IMR-90 (cell line): Measurements from ENCODE around the gene WNK1. TPM values are rescaled to one million over a fixed set of nuclear protein-coding genes. Genes with fewer than 3 reads are reported as not detected.

Source experiments
- ATAC-seq: fragments of 200-7000 bp; cut with Tn5 transposase; 2 replicates; pipeline ENCODE4 v1.9.1; 2020; ENCODE audit warnings: low read depth, mild to moderate bottlenecking, moderate library complexity
- BruUV-seq: library from RNA; stranded (reverse); fragments of 400-500 nt; replicated peaks from 2 replicates; lab custom pipeline; 2021; lab: Mats Ljungman, UMichigan
- CTCF ChIA-PET: fragments of 300-600 bp; formaldehyde crosslinking; extraction: SDS; loops from one replicate; lab custom pipeline; 2021; ENCODE audit warnings: antibody characterized with exemption; lab: Yijun Ruan, JAX
- POLR2A ChIA-PET: fragments of 300-600 bp; sonication (Branson Sonifier 250); formaldehyde crosslinking; loops from one replicate; lab custom pipeline; 2022; ENCODE audit warnings: antibody characterized with exemption; ENCODE audit not compliant: unreplicated experiment; lab: Charles Lee
- DNase-seq: peaks from one replicate; pipeline ENCODE4 v3.0.0; 2013
- H2AFZ ChIP-seq: replicated peaks from 2 replicates; pipeline ENCODE3; 2013; ENCODE audit warnings: low read length, mild to moderate bottlenecking; ENCODE audit not compliant: poor library complexity
- H2AK5ac ChIP-seq: 2 replicates; pipeline ENCODE4 v1.6.1; 2013; ENCODE audit warnings: low read depth, low read length, inconsistent platforms
- H2AK9ac ChIP-seq: replicated peaks from 2 replicates; pipeline ENCODE3; 2013; ENCODE audit warnings: mild to moderate bottlenecking, low read depth, low read length, moderate library complexity; ENCODE audit not compliant: poor library complexity
- H2BK120ac ChIP-seq: 2 replicates; pipeline ENCODE4 v1.6.1; 2013; ENCODE audit warnings: low read depth, low read length, inconsistent platforms
- H2BK15ac ChIP-seq: 3 replicates; pipeline ENCODE4 v1.6.1; 2013; ENCODE audit warnings: low read depth, low read length, inconsistent platforms
- H2BK20ac ChIP-seq: 2 replicates; pipeline ENCODE4 v1.6.1; 2013; ENCODE audit warnings: low read depth, mild to moderate bottlenecking, inconsistent platforms, low read length, moderate library complexity
- H2BK5ac ChIP-seq: 2 replicates; pipeline ENCODE4 v1.6.1; 2013; ENCODE audit warnings: mild to moderate bottlenecking, low read depth, low read length, inconsistent platforms; ENCODE audit not compliant: poor library complexity, severe bottlenecking
- H3K14ac ChIP-seq: replicated peaks from 2 replicates; pipeline ENCODE4 v1.6.1; 2013; ENCODE audit warnings: low read depth, low read length, inconsistent platforms
- H3K18ac ChIP-seq: 2 replicates; pipeline ENCODE4 v1.6.1; 2013; ENCODE audit warnings: low read depth, low read length, control low read depth
- H3K23ac ChIP-seq: 2 replicates; pipeline ENCODE4 v1.6.1; 2013; ENCODE audit warnings: low read depth, low read length, inconsistent platforms
- H3K27ac ChIP-seq: 2 replicates; pipeline ENCODE4 v1.5.1; 2013; ENCODE audit warnings: mild to moderate bottlenecking, control low read depth, low read length; ENCODE audit not compliant: insufficient read depth
- H3K27me3 ChIP-seq: 2 replicates; pipeline ENCODE4 v1.6.1; 2013; ENCODE audit warnings: low read length; ENCODE audit not compliant: control insufficient read depth, insufficient read depth
- H3K36me3 ChIP-seq: 2 replicates; pipeline ENCODE4 v1.6.1; 2013; ENCODE audit warnings: low read length, mixed read lengths; ENCODE audit not compliant: control insufficient read depth, insufficient read depth
- H3K4ac ChIP-seq: 2 replicates; pipeline ENCODE4 v1.6.1; 2013; ENCODE audit warnings: low read depth, low read length, inconsistent platforms
- H3K4me1 ChIP-seq: 2 replicates; pipeline ENCODE4 v1.6.1; 2013; ENCODE audit warnings: low read length, mixed read lengths; ENCODE audit not compliant: control insufficient read depth, insufficient read depth
- H3K4me2 ChIP-seq: 2 replicates; pipeline ENCODE4 v1.6.1; 2013; ENCODE audit warnings: low read depth, mild to moderate bottlenecking, control low read depth, low read length, moderate library complexity
- H3K4me3 ChIP-seq: 2 replicates; pipeline ENCODE4 v1.5.1; 2013; ENCODE audit warnings: low read depth, mild to moderate bottlenecking, control low read depth, low read length, moderate library complexity; ENCODE audit not compliant: insufficient read depth
- H3K56ac ChIP-seq: 2 replicates; pipeline ENCODE4 v1.6.1; 2013; ENCODE audit warnings: low read length, inconsistent platforms; ENCODE audit not compliant: insufficient read depth; ENCODE audit errors: extremely low read depth
- H3K79me1 ChIP-seq, 2 experiments: 2 replicates each; pipeline ENCODE4 v1.6.1; 2013; ENCODE audit warnings: low read length in 2 of 2, inconsistent platforms in 1 of 2, low read depth in 1 of 2
- H3K9ac ChIP-seq: 2 replicates; pipeline ENCODE4 v1.6.1; 2013; ENCODE audit warnings: low read depth, low read length, control low read depth
- H3K9me1 ChIP-seq: 2 replicates; pipeline ENCODE4 v1.6.1; 2013; ENCODE audit warnings: low read length, inconsistent platforms; ENCODE audit not compliant: insufficient read depth
- H3K9me3 ChIP-seq: 2 replicates; pipeline ENCODE4 v1.6.1; 2013; ENCODE audit warnings: low read length; ENCODE audit not compliant: control insufficient read depth, insufficient read depth
- H4K20me1 ChIP-seq: 2 replicates; pipeline ENCODE4 v1.6.1; 2013; ENCODE audit warnings: low read length, inconsistent platforms; ENCODE audit not compliant: insufficient read depth
- H4K5ac ChIP-seq: 2 replicates; pipeline ENCODE4 v1.6.1; 2013; ENCODE audit warnings: mild to moderate bottlenecking, low read depth, low read length, control low read depth
- H4K8ac ChIP-seq, 2 experiments: 2 replicates each; pipeline ENCODE4 v1.6.1; 2013; ENCODE audit warnings: low read depth in 2 of 2, low read length in 2 of 2, control low read depth in 1 of 2, inconsistent platforms in 1 of 2
- H4K91ac ChIP-seq: 2 replicates; pipeline ENCODE4 v1.6.1; 2013; ENCODE audit warnings: low read depth, low read length, inconsistent platforms; ENCODE audit not compliant: insufficient read depth
- POLR2A ChIP-seq: IDR thresholded peaks from 2 replicates; pipeline ENCODE4 v1.6.1; 2012; ENCODE audit warnings: mild to moderate bottlenecking, low read depth, low read length
- WGBS, 2 experiments: methylation state at CpG; one replicate each; pipeline versions ENCODE4 v1.1.5 to v1.1.7; 2013; ENCODE audit warnings: missing lambda C conversion rate in 2 of 2; ENCODE audit not compliant: insufficient read length in 1 of 2; ENCODE audit errors: extremely low coverage in 2 of 2; 5-methylcytosine and 5-hydroxymethylcytosine counted together
- dilution Hi-C: fragments of 300-500 bp; cut with HindIII; formaldehyde crosslinking; loops from one replicate; pipeline ENCODE4 v1.14.3; 2018; ENCODE audit warnings: low sequenced_read_pairs; ENCODE audit not compliant: unreplicated experiment
- in situ Hi-C: fragments of 300-500 bp; cut with MboI; formaldehyde crosslinking; loops from 3 replicates; pipeline ENCODE4 v1.14.3; 2019; ENCODE audit warnings: low sequenced_read_pairs, inconsistent platforms, mixed read lengths
- intact Hi-C: fragments of 100-400 bp; cut with micrococcal nuclease; formaldehyde crosslinking; loops from 2 replicates; pipeline ENCODE4 v1.10.0; 2022
- polyA plus RNA-seq, 3 experiments: library from polyadenylated mRNA; depleted of rRNA; stranded (reverse); fragments of >200 nt; gene quantifications; 2 replicates each; pipeline ENCODE4 v1.2.3, GENCODE V29; 2012; ENCODE audit warnings: low replicate concordance in 1 of 3
- total RNA-seq: library from RNA; depleted of rRNA; stranded (reverse); fragments of >200 nt; gene quantifications from 2 replicates; pipeline ENCODE4 v1.2.3, GENCODE V29; 2012

The WNK1 gene
- total and polyA plus RNA-seq, 2 of the 4 experiments (the other 2 are of a cell fraction), result 36.9 to 42.8 TPM

- Histone ChIP-seq H3K4me2 (no peak overlapping the region), H2AK5ac (no peak overlapping the region), H4K91ac (no peak overlapping the region), H3K4me3 (no peak overlapping the region), H4K8ac (no peak overlapping the region), H4K20me1 (no peaks in the 10 kb centered on the region), H3K36me3 (peaks cover 59% of the 10 kb centered on the region), H3K27me3 (no peaks in the 10 kb centered on the region), H2BK120ac (no peak overlapping the region), H3K23ac (no peak overlapping the region), H3K18ac (no peak overlapping the region), H2BK20ac (no peak overlapping the region), H3K4me1 (no peaks in the 10 kb centered on the region), H3K9ac (no peak overlapping the region), H2AK9ac (no peak overlapping the region), H3K56ac (no peak overlapping the region), H2BK15ac (no peak overlapping the region), H3K79me1 (peaks cover 4 to 28% of the 10 kb centered on the region in 2 experiments), H3K9me1 (peaks cover 8% of the 10 kb centered on the region), H3K14ac (no peak overlapping the region), H2BK5ac (no peak overlapping the region), H4K5ac (no peak overlapping the region), H3K27ac (no peak overlapping the region), H3K4ac (no peak overlapping the region), H2AFZ (no peak overlapping the region), H3K9me3 (no peaks in the 10 kb centered on the region)
- WGBS, 2 experiments, result no CpG with 5 or more reads among the region's 10 CpGs
- ATAC-seq (no peak), DNase-seq (no peak)
- no peak for TF ChIP-seq POLR2A
- intact Hi-C loops (no loop called here), in situ Hi-C loops (loop anchor here (25.0 kb wide), 1 partner anchor 681 kb away; the partner anchor contains the start of gene FBXL14), dilution Hi-C loops (no loop called here)
- no TSS peak for BruUV-seq
- ChIA-PET CTCF (no interaction called here), POLR2A (no interaction called here)
Observed at GRCh38 chr12:906062-906585, 153.7 kb downstream of the WNK1 start.
